ENCODE measurements around the gene SPEG. TPM values are rescaled to one million over a fixed set of nuclear protein-coding genes. Genes with fewer than 3 reads are reported as not detected.

Gene SPEG
- total RNA-seq, 4 donors from 2014 or later = 12.4 to 28.9 (median 17.7) TPM

DNA sequence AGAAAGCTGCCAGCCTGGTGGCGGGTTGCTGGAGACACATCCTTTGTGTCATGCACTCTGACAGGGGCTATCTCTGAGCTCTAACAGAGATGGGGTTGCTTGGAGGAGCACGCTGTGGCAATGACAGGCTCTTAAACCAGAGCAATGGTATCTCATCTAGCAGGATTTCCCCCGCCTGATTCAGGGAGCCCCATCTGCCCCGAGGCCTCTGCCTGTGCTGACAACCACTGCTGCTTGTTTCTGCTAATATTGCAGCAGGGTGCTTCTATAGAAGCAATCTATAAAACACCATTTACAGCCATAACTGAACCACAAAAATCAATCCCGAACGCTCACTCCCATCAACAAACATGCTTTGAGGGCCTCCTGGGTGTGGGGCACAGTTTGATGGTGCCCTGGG, 34.1 kb upstream of the SPEG start:
- no peak for DNase-seq (ENCODE audit: low spot score)
- TF ChIP-seq, protein P1, sequence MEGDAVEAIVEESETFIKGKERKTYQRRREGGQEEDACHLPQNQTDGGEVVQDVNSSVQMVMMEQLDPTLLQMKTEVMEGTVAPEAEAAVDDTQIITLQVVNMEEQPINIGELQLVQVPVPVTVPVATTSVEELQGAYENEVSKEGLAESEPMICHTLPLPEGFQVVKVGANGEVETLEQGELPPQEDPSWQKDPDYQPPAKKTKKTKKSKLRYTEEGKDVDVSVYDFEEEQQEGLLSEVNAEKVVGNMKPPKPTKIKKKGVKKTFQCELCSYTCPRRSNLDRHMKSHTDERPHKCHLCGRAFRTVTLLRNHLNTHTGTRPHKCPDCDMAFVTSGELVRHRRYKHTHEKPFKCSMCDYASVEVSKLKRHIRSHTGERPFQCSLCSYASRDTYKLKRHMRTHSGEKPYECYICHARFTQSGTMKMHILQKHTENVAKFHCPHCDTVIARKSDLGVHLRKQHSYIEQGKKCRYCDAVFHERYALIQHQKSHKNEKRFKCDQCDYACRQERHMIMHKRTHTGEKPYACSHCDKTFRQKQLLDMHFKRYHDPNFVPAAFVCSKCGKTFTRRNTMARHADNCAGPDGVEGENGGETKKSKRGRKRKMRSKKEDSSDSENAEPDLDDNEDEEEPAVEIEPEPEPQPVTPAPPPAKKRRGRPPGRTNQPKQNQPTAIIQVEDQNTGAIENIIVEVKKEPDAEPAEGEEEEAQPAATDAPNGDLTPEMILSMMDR (IDR thresholded peaks at IDR 0.05) = no peak
- ATAC-seq (ENCODE audit: low FRiP score) = no peak

DNA sequence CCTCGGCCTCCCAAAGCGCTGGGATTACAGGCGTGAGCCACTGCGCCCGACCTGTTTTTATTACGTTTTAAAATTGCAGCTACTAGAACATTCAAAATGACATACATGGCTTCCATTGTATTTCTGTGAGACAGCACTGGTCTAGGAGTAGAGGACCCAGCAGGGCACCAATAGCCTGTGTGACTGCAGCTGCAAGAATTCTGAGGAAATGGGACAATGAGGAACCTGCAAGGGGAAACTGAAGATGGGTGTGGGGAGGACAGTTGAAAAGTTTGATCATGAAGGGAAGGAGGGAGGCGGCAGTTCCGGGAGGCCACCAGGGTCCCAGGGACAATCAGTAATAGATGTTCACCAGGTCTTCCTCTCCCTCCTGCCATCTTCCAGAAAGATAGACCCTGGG, 33.0 kb upstream of the SPEG start:
- no peak for ATAC-seq (ENCODE audit: low FRiP score)
- TF ChIP-seq, protein P1 (IDR thresholded peaks at IDR 0.05) = no peak
- DNase-seq (ENCODE audit: low spot score) = no peak

DNA sequence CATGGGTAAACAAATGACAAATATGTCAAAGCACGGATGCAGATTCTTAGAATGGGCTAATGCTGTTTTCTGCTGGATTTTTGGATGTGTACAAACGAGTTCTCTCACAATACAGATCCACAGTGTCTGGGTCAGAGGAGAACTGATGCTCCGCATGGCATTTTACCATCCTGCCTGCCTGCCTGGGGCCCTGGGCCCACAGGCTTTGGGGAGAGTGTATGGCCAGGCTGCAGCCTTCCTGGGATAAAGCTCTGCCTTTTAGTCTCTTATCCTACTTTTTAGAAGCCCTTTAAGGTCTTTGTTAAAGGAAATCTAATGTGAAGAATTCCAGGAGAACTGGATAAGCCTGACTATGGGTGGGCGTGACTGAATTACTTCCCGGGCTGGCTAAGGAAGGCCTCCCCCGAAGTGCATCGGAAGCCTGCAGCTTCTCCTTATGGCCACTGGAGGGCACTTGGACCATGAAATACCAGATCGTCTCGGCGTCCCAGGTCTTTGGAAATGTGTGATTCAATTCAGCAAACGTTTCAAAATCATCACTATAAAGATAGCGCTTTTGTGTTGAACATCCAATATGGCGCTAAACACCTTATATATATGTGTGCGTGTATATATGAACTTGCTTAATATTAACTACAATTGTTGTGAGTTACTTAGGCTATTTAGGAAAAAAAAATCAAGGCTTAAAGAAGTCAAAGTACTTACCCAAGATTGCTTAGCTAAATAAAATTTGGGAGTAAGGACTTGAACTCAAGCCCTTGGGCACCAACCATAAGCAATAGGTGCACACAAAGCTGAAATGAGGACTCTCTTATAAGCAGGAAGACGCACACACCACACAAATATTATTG, 31.8 kb upstream of the SPEG start:
- no peak for DNase-seq (ENCODE audit: low spot score)
- TF ChIP-seq, protein P1 (IDR thresholded peaks at IDR 0.05) = peak in 1 of 3 donors; percentile 37
- peak; percentile 92 for ATAC-seq (ENCODE audit: low FRiP score)

DNA sequence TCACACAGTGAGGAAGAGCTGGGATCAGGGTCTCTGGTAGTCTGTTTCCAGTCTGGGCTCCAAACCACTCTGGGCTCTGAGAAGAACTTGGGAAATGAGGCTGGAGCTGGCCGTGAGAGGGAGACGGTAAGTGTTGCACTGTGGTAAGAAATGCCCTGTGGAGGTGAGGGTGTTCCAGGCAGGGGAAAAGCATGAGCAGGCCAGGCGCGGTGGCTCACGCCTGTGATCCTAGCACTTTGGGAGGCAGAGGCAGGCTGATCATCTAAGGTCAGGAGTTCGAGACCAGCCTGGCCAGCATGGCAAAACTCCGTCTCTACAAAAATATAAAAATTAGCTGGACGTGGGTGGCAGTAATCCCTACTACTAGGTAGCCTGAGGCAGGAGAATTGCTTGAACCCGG, 30.8 kb upstream of the SPEG start:
- no peak for ATAC-seq (ENCODE audit: low FRiP score)
- no peak for DNase-seq (ENCODE audit: low spot score)
- TF ChIP-seq, protein P1 (IDR thresholded peaks at IDR 0.05) = no peak

DNA sequence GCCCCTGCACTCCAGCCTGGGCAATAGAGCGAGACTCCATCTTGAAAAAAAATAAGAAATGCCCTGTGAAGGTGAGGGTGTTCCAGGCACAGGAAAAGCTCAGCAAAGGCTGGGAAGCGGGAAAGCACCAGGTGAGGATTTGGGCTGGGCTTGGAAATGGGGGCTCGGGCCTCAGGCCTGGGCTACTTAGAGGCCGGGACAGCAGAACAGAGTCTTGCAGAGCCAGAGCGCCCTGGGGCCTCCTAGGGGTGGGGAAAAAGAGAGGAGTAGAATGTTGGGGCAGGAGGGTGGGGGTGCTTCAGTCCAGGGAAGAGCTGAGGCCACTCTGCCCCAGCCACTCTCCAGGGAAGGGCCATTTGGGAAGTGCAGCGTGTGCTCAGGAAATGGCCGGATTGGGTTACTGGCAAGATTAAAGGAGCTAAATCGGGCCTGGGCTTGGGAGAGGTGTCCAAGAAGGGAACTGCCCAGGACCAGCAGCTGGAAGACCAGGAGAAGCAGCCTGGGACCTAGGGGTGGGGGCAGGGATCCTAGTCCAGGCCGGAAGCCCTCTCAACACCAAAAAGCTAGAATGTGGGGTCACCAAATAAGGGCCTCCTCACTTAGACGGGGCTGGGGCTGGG, 30.2 kb upstream of the SPEG start:
- DNase-seq (ENCODE audit: low spot score) (no peak), ATAC-seq (ENCODE audit: low FRiP score) (no peak)
- TF ChIP-seq, protein P1 (IDR thresholded peaks at IDR 0.05) = no peak

DNA sequence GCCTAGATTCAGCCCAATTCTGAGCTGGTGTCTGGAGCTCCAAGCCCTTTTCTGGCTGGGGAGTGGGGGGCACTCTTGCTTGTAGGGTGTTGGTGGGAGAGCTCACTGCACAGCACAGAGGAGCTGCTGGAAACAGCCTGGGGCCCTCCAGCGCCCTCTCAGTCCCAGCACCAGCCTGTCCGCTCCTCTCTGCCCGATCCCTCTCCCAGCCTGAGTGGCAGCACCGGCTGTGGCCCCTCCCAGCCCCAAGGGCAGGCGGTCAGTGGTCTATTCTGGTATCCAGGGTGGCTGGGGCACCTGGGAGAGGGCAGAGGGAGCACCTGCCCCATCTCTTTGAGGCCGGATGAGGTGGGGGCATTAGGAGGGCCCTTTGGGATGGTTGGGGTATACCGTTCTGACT, 29.7 kb upstream of the SPEG start:
- TF ChIP-seq, protein P1 (IDR thresholded peaks at IDR 0.05) = no peak
- DNase-seq (ENCODE audit: low spot score) (no peak), ATAC-seq (ENCODE audit: low FRiP score) (no peak)

DNA sequence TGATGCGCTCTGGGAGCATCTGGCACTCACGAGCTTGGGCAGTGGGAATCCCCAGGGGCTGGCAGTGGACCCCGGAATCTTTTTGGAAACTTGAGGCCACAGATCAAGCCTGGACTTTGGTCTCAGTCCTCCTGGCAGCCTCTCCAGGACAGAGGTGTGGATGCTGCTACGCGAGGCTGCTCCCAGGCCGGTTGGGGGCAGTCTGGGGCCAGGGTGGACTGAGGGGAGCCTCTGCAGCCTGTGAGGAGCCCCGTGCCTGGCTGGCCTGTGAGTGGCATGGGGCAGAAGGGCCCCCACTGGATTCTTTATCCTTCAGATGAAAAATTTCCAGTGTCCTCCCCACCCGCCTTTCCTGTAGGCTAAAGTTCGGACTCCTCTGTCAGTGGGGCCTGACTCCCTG, 29.2 kb upstream of the SPEG start:
- no peak for DNase-seq (ENCODE audit: low spot score)
- ATAC-seq (ENCODE audit: low FRiP score) = no peak
- TF ChIP-seq, protein P1 (IDR thresholded peaks at IDR 0.05) = no peak
